Right lung (tissue), 10 donors: ENCODE results near the gene GTF2H3. TPM values are rescaled to one million over a fixed set of nuclear protein-coding genes. Genes with fewer than 3 reads are reported as not detected.
"Not testable (repeated sequence)": the region's sequence is repeated elsewhere in the genome, so short reads cannot be mapped to it uniquely, and the experiment has no call there.

Experiments
- DNase-seq, 2 donors: peaks; one replicate each; pipeline ENCODE4 v3.0.0-alpha.2; 2013
- long read RNA-seq, 8 donors: transcript quantifications; one replicate each; lab custom pipeline, GENCODE V29; 2026
- polyA plus RNA-seq, 5 donors: library from polyadenylated mRNA; unstranded; fragments of 120-200 nt; gene quantifications; one replicate each; pipeline versions ENCODE4 v1.2.1 to v1.2.3, GENCODE V29; 2013; ENCODE audit warnings: inconsistent platforms in 1 of 5, low replicate concordance in 1 of 5; ENCODE audit not compliant: insufficient read length in 5 of 5, insufficient read depth in 1 of 5

Gene GTF2H3
- polyA plus RNA-seq: 10 to 100 TPM; 27.6 to 45.5 (median 39.6) TPM
- long read RNA-seq, donor 1, transcript GTF2H3-212 (13 exons, 3,329 nt): major isoform, 6 of 6 reads
- long read RNA-seq, donor 1, partial matches to known transcripts: 0 of 6 reads
- long read RNA-seq, donor 1, other reads (novel, unspliced or antisense): 0 of 6 reads
- long read RNA-seq, donor 2, partial matches to known transcripts: 0 of 5 reads
- long read RNA-seq, donor 2, other reads (novel, unspliced or antisense): 0 of 5 reads
- long read RNA-seq, donor 3, partial matches to known transcripts: 0 of 4 reads
- long read RNA-seq, donor 3, other reads (novel, unspliced or antisense): 0 of 4 reads
- long read RNA-seq, donor 4, partial matches to known transcripts: 0 of 5 reads
- long read RNA-seq, donor 4, other reads (novel, unspliced or antisense): 0 of 5 reads
- long read RNA-seq, donor 5, transcript GTF2H3-212 (13 exons, 3,329 nt): major isoform, 8 of 9 reads
- long read RNA-seq, donor 5, partial matches to known transcripts: 0 of 9 reads
- long read RNA-seq, donor 5, other reads (novel, unspliced or antisense): 0 of 9 reads
- long read RNA-seq, donor 6, transcript GTF2H3-212 (13 exons, 3,329 nt): major isoform, 8 of 10 reads
- long read RNA-seq, donor 6, partial matches to known transcripts: 0 of 10 reads
- long read RNA-seq, donor 6, other reads (novel, unspliced or antisense): 0 of 10 reads
- long read RNA-seq, donor 7, partial matches to known transcripts: 0 of 3 reads
- long read RNA-seq, donor 7, other reads (novel, unspliced or antisense): 0 of 3 reads
- long read RNA-seq, donor 8, partial matches to known transcripts: 0 of 1 reads
- long read RNA-seq, donor 8, other reads (novel, unspliced or antisense): 0 of 1 reads

DNA sequence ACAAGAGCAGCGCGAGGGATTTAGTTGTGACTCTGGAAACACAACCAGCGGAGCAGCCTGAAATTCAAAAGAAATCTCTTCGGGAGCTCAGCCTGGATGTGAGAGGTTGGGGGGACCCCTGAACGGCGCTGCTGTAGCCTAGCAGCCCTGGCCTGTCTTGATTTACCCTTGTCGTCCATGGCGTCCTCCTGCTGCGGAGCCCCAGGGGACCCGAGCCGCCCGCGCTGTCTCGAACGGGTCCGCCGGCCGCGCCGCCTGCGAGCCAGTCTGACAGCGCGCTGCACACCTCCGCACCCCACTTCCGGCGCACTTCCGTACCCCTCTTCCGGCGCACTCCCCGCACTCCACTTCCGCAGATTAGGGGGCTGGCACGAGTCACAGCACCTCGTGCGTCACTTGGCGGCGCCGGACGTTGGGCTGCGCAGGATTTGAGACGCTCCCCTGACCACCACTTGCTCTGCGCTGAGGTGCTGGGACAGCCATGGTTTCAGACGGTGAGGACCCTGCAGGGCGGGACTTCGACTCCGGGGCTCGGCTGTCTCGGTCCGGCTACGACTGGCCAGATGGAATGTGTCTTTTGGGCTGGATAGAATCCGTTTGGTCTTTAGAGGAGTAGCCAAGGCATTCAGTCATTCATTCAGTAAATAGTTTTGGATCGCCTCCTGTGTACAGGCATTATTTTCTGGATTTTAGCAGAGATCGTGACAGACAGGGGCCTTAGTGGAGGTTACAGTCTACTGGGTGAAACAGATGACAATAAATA, at the start of gene GTF2H3, which contains the start of gene EIF2B1:
TSS of gene GTF2H3 (plus strand) at position 451 of the 763 bp plus-strand sequence. CDS start at position 482, 31 bp downstream.
TSS of gene EIF2B1 (minus strand) at position 308 of the 763 bp plus-strand sequence. CDS start at position 179, 129 bp downstream.
- DNase-seq: peak; percentile 96 to 97

DNA sequence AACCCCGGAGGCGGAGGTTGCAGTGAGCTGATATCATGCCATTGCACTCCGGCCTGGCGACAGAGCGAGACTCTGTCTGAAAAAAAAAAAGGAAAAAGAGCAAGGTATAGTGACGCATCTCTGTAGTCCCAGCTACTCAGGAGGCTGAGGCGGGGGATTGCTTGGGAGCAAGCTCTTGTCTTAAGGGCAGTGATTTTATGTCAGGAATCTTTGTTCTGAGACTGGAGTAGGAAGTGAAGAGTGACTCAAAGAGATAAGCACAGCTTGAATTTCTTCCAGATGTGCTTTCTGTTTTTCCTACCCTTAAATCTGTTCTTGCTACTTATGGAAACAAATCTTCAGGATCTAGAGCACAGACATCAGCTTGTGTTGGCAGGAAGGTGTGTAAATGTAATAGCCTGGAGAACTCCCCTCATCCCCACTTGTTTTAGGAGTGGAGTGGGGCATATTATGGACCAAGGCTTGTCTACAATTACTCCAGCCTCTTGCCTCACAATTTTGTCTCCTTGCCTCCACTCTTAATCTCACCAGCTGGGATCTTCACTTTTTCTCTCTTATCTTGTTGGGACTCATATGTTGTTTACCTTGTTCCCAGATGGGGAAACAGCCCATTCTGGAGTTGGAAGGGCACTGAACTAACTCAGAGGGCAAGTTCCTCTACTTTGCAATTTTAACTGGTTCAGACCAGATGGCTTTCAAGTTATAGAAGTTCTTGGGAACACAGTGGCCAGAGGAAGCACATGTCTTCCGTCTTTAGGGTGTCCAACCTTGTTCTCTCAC, 41.7 kb upstream of the GTF2H3 start:
- no peak for DNase-seq

DNA sequence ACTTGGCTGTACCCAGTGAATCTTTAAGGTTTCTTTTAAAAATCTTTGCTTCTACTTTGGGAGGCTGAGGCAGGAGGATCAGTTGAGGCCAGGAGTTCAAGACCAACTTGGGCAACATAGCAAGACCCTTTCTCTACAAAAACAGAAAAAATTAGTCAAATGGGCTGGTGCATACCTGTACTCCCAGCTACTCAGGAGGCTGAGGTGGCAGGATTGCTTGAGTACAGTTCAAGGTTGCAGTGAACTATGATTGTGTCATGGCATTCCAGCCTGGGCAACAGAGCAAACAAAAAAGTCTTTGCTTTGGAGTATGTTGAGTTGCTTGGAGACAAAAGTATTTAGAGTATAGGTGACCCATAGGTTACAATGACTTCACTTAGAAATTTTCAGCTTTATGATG, 37.9 kb upstream of the GTF2H3 start:
- no peak for DNase-seq

DNA sequence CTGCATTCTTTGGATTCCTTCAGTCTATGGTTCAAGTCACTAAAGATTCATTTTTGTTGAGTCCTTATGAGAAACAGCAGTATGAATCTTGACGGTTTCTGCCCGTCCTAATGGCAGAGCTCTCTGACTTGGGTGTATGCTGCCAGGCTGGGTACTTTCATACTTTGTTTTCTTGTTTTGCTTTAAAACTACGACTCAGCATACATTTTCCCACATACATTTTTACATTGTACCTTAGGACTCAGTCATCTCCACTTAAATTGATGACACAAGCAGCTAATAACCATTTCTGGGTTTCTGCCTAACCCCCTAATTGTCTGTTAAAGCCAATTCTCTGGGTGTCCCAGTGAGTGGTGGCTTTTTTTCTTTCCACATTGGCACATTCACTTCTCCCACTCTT, 36.5 kb upstream of the GTF2H3 start:
- DNase-seq: no peak

DNA sequence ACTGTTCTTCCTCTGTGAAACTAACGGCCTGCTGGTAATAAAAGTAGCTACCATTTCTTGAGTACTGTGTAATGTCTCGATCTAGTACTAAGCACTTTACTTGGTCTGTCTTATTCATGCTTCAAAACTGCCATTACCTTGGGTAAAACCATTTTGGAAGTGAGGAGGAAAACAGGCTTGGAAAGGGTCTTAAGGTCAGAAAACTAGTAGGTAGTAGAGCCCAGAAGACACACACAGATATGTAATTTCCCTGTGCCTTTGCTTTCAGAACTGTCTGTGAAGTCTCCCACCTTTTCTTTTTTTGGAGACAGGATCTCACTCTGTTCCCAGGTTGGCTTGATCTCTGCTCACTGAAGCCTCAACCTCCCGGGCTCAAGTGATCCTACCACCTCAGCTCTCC, 35.1 kb upstream of the GTF2H3 start:
- DNase-seq: no peak

DNA sequence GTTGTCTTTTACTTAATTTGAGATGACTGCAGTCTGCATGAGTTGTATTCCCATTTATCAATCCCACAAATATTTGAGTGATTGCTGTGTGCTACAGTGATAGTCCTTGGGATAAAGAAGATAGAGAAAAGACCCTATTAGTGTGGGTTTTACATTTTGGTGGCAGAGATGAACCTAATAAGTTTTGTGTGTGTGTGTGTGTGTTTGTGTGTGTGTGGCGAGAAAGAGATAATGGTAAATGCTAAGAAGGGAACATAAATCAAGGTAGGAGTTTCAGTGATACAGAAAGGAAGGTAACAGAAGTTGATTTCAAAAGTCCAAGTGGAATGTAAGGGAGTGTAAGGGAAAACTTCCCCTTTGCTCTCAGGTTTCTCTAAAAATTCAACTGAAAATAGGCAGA, 34.3 kb upstream of the GTF2H3 start:
- DNase-seq: no peak

DNA sequence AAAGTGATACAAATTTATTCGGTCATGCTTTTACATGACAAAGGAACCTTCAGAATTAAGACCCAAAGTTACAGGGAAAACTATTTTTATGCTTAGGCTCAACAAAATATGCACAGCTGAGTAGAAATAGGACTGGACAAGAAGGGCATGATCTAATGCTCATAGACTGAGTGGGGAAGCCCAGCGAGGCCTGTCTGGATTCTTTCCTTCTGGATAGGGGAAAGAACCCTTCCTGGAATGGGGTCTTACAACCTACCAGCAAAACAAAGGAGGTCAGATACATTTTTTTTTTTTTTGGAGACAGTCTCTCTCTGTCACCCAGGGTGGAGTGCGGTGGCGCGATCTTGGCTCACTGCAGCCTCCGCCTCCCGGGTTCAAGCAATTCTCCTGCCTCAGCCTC, 33.9 kb upstream of the GTF2H3 start:
- no peak for DNase-seq

DNA sequence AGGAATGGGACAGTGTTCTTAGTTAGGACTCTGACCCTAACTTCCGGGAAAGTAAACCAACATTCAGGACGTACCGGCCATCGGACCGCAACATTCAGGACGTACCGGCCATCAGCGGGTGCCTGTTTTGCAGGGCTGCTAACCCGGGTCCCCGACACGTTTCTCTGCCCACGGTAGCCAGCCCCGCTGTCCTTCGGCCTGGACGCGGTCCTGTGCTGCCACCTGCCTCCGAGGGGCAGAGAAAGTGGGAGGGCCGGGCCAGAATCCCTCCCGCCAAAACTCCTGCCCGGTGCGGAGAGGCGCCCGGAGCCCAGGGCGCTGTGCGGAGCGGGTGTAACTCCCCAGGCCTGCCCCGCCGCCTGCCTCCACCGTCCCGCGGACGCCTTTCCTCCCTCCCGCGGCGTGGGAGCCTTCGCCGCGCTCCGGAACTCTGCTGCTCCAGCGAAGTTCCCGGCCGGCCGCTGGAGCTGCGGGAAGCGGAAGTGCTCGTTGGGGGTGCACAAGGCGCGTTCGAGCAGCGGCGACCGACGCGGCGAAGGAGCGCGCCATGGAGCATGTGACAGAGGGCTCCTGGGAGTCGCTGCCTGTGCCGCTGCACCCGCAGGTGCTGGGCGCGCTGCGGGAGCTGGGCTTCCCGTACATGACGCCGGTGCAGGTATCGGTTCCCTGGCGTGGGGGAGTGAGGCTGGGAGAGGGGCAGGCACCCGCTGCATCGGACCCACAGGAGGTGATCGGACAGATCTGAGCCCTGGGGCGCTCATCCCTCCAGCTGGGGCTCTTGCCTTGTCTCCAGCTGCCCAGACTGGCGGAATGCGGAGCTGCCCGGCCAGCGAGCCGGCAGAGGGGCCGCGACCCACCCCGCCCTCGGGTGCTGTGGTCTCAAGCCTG, 31.8 kb upstream of the GTF2H3 start, which contains the start of gene DDX55:
TSS of gene DDX55 (plus strand) at position 498 of the 888 bp plus-strand sequence. CDS start at position 548, 50 bp downstream.
- DNase-seq: peak; percentile 85 to 86

DNA sequence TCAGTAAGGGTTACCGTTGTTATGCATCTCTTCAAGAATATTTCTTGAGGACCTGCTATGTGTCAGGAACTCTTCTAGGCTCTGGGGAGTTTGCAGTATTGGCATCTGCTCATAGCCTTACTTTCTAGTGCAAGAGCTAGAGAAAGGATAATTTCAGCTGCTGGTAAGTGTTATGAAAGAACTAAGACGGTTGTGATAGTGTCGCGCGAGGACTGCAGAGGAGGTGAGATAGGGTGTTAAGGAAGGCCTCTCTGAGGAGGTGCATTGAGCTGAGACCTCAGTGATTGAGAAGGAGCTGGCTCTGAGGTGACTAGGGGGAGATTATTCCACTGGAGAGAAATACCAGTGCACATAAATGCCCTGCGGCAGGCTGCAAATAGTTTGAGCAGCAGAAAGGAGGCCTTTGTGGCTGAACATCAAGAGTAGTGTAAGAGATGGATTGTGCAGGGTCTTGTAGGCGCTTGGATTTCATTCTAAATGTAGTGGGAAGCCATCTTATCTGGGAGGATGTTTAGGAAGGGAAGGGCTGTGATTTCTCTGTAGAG, 30.9 kb upstream of the GTF2H3 start:
- no peak for DNase-seq

DNA sequence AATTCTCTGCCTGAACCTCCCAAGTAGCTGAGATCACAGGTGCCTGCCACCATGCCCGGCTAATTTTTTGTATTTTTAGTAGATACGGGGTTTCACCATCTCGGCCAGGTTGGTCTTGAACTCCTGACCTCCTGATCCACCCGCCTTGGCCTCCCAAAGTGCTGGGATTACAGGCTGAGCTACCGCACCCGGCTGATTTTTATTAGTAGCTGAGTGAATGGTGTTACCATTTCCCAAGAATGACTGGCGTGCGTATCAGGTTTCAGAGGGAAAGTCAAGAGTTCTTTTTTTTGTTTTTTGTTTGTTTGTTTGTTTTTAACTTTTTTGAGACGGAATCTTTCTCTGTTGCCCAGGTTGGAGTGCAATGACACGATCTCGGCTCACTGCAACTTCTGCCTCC, 30.1 kb upstream of the GTF2H3 start:
- DNase-seq: not testable (repeated sequence)

DNA sequence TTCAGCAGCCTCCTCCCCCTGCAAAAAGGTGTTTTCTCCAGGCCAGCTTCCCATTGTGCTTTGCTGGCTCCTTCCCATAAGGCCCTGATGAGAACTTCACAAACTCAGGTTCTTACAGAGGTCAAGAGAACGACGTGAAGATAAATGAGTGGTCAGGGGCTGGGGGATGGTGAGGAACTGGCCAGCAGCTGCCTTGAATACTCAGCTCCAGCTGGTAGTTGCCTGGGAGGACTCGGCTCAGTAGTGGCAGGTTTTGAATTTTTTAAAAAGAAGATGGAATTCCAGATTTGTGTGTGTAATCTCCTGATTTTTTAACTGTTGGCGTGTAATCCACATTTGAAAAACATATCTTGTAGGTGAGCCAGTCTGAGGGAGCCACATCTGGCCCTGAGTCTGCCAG, 25.9 kb upstream of the GTF2H3 start:
- no peak for DNase-seq

DNA sequence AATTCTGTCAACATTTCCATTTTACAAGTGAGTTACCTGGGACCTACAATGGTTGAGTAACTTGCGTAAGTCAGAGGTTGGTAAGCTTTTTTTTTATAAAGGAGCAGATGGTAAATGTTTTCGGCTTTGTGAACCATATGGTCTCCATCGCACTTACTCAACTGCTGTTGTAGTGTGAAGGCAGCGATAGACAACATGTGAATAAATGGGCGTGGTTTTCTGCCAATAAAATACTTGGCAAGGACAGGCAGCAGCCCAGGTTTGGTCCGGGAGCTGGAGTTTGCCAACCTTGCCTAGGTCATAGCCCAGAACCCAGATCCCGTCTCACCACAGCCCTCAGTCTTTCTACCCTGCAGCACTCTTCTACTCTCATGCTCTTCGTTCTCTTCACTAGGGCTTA, 25.4 kb upstream of the GTF2H3 start:
- no peak for DNase-seq

DNA sequence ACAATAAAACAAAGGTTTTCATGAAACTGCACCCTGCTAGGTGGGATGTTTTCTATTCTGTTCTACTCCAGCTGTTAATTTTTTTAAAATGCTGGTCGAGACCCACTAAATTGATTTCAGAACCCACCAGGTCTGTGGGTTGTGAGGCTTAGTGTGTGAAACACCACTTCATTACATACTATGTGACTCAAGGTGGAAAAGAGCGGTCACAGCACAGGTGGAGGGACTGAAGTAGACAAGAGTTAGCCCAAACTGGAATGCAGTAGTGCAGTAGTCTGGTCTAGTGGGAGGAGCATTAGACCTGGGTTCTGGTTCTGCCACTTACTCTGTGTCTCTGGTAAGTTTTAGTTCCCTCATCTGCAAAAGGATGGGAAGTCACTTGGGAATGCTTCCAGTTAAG, 19.5 kb upstream of the GTF2H3 start:
- no peak for DNase-seq

DNA sequence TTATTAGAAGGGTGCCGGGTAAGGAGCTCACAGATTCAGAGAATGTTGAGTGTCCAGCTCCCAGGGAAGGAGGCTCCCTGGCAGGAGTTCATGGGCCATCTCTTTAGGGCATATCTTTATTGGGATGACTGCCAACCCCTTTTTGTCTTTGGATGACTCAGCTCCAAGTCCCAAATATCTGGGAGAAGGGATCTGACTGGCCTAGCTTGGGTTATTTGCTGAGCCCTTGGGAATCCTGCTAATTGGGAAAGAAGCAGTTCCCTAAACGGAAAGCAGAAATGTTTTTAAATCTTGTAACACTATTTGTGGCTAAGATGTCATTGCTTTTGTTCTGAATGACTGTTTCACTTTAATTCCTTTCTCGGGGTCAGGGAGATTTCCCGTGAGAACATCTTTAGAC, 19.1 kb upstream of the GTF2H3 start:
- no peak for DNase-seq

DNA sequence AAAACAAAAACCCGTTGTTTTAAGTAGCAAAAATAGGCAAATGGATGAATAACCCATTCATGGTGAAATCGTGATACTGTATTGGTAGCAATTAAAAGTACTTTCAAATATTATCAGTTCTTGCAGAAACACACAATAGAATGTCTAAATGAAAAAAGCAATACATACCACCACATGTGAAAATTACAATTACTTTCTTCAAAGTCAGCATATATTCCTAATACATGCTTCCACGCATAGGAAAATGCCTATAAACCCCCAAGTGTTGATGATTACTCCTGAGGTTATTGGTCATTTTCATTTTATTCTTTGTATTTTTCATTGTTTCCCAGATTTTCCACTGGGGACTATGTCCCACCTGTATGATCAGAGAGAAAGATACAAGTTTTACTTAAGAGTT, 16.5 kb upstream of the GTF2H3 start:
- no peak for DNase-seq

DNA sequence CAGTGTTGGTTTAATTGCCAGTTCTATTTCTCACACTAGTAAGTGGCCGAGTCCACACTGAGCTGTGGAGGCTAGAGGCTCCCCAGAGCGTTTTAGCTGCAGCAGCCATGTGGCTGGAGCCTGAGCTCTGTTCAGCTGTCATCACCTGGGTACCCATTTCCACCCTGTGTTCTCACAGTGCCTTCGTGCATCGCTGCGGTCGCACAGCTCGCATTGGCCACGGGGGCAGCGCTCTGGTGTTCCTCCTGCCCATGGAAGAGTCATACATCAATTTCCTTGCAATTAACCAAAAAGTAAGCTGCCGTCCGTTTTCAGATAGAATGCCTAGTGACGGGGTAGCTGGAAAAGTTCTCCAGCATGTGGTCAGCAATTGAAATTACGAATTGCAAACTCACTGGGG, 16.0 kb upstream of the GTF2H3 start:
- DNase-seq: no peak

DNA sequence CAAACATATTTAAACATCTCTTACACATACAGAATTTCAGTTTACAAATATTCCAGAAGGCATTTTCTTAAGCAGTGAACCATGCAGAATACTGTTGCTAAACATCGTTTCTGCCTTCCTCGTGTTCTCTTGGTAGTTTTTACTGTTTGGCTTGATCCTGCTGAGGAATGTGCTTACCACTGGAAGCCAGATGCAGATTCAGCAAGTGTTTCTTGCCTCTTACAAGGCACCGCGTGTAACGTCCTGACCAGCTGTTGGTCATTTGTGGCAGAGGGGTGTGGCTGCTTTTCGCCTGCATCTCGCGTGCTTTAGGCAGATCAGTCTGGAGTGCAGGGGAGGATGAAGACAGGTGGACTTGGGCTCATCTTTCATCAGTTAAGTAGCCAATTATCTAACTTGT, 12.5 kb upstream of the GTF2H3 start:
- no peak for DNase-seq

DNA sequence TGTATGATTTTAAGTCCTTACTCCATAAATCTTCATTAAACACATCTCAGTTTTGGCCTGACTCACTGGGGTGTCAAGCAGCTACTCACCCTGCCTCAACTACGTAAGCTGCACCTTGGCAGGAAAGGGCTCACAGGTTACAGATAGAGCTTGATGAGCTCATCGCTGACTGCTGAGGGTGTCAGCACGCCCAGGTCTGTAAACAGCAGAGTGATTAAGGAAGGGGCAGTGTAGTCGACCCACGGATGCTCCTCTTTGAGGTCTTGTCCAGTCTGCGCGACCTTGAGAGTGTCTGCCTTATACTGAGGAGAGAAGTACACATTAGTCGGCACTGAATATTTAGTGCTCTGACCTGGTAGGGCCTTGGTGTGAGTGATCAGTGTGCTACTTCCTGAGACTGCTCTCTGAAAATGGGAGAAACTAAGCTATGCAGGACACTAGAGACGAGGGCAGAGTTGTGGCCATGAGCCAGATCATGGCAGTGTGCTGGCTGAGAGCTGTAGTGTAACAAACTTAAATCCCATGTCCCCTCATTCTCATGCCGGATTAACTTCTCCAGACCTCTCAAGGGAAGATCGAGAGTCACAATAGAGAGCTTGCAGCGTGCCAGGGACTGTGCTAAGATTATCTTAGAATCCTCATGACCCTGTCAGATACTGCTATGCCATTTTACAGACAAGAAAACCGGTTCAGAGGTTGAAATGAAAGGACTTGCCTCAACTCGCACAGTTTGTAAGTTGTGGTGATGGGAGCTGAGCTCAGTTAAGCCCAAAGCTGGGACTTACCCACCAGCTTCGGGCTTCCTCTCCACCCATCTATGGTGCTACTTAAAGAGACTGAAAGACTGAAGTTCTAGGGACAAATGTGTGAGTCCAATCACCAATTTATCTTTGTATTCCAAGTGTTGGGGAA, 11.8 kb upstream of the GTF2H3 start:
- DNase-seq: no peak
